GM18858 (cell line): ENCODE data around the gene CD274.
"Not testable (repeated sequence)": the region's sequence is repeated elsewhere in the genome, so short reads cannot be mapped to it uniquely, and the experiment has no call there.

Source experiments
- ATAC-seq: cut with Tn5 transposase; IDR thresholded peaks from one replicate; pipeline ENCODE4 v1.9.1; 2021; ENCODE audit not compliant: unreplicated experiment

The CD274 gene

GRCh38 chr9:5460157-5460556, 9.8 kb downstream of the CD274 start:
- no peak for ATAC-seq

DNA sequence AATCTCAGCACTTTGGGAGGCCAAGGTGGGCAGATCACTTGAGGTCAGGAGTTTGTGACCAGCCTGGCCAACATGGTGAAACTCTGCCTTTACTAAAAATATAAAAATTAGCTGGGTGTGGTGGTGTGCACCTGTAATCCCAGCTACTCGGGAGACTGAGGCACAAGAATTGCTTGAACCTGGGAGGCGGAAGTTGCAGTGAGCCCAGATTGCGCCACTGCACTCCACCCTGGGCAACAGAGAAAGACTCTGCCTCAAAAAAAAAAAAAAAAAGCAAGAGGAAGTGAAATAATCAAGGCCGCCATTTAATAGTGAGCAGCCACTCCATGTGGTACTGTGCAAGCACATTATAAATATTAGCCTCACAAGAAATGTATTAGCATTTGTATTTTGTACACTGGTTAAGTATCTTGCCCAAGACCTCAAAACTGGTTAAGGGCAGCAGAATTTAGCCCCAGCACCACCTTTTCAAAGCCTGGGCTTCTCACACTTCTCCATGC, 14.5 kb downstream of the CD274 start:
- not testable (repeated sequence) for ATAC-seq

DNA sequence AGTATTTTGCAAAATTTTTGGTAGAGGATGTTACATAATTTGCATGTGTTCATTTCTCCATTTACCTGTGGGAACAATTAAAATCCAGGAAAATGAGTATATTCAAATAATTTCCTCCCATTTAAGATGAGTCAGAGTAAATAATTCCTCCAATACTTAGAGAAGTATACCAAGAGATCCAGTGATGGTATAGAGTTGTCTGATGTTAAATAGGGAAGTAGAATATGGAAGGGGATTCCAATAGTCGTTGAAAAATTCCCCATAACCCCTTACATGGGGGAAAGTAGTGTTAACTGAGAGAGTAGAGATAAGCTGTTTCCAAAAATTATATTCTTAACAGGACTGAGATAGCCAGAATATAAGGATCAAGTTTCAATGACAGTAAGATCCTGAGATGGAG, 15.7 kb downstream of the CD274 start:
- no peak for ATAC-seq

DNA sequence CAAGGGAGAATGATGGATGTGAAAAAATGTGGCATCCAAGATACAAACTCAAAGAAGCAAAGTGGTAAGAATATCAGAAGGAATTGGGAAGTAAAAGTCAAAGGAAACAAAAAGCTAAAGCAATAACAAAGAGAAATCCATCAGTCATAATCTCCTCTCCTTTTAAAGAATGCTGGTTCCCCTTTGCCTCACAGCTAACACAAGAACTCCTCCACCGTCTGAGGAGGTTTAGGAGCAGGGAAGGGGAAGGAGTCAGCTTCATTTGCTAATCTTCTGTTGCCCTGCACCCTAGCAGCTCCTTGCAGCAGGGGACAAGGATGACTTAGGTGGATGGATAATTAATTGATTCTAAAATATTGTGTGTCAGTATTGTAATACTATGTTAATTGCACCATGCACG, 16.4 kb downstream of the CD274 start:
- ATAC-seq: no peak

GRCh38 chr9:5468850-5469249, 18.5 kb downstream of the CD274 start:
- ATAC-seq: no peak

- ATAC-seq: no peak
Observed at GRCh38 chr9:5470122-5470521, 19.8 kb downstream of the CD274 start.

DNA sequence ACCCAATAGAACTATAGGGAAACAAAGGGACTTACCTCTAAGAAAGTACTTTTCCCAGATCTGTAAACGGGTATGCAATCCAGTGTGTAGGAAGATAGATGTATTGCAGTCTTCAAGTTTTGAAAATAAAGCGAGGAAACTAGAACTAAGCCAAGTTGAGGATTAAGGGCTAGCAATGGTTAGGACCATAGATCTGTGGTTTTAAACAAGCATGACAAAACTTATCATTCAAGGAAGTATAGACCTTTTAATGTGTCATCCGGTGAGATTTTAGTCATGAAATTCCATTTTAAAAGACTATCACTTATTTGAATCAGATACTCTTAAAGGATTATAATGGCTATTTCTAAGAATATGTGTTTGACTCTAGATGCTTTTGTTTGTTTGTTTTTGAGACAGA, 20.5 kb downstream of the CD274 start:
- no peak for ATAC-seq

DNA sequence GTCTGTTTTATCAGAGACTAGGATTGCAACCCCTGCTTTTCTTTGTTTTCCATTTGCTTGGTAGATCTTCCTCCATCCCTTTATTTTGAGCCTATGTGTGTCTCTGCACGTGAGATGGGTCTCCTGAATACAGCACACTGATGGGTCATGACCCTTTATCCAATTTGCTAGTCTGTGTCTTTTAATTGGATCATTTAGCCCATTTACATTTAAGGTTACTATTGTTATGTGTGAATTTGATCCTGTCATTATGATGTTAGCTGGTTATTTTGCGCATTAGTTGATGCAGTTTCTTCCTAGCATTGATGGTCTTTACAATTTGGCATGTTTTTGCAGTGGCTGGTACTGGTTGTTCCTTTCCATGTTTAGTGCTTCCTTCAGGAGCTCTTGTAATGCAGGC, 25.3 kb downstream of the CD274 start:
- ATAC-seq: not testable (repeated sequence)

GRCh38 chr9:5478206-5478605, 27.9 kb downstream of the CD274 start:
- peak; percentile 43 for ATAC-seq

DNA sequence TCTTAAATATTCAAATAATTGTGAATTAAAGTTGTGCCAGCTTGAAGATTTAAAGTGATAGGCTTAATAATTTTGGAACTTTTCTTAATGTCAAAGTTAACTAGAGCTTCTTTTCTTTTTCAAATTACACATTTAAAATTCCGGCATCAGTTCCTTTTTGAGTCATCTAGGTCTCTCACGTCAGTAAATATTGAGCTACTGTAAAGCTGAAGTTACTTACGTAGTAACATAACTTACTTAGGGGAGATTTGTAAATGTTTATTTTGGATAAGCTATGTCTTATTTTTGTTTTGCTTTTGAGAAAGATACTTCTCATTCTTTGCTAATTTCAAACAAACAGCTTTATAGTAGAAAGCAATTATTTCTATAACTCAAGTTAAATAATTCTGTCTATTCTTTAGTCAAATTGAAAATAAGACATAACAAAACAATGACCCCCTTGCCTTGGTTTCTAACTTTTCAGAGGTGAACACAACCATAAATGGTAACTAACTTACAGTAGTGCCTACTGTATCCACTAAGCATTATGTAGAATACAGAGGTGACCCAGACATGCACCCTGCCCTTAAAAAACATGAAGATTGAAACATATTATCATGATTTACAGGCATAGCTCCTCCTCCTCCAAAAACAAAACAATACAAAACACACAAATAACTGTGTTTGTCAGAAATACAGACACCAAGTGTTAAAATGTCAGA, 29.8 kb downstream of the CD274 start:
- ATAC-seq: peak; percentile 36

- ATAC-seq: no peak
Observed at GRCh38 chr9:5480919-5481318, 30.6 kb downstream of the CD274 start.

GRCh38 chr9:5481322-5482040, 31.1 kb downstream of the CD274 start:
- ATAC-seq: no peak

DNA sequence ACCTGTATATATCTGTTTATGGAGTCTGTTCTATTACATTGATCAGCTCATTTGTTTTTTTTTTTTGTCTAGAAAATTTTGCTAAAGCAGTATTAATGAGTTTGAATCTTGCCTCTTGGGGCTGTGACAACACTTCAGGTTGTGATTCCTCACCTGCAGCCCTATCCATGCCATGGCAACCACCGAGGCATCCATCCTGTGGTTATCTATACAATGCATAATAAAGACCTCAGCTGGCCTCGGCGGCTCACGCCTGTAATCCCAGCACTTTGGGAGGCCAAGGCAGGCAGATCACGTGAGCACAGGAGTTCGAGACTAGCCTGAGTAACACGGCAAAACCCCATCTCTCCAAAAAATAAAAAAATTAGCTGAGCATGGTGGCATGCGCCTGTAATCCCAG, 31.9 kb downstream of the CD274 start:
- no peak for ATAC-seq

DNA sequence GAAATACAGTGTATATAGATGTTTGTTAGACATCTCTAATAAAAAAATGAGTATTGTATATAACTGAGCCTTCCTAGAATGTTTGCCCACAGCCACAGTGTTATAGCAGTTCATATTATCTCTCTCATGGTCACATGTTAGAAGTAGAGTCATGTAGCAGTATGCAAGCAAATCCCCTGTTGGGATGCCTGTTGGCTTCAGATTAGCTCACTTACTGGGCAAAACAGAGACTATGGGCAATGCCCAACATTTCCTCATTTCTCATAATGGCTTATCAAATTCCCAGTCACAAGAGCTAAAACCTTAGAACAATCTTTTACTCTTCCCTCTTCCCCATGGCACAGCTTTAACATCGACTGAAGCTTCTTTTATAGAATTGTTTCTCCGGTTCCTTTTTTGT, 33.0 kb downstream of the CD274 start:
- no peak for ATAC-seq

- no peak for ATAC-seq
Observed at GRCh38 chr9:5485378-5486085, 35.2 kb downstream of the CD274 start.

DNA sequence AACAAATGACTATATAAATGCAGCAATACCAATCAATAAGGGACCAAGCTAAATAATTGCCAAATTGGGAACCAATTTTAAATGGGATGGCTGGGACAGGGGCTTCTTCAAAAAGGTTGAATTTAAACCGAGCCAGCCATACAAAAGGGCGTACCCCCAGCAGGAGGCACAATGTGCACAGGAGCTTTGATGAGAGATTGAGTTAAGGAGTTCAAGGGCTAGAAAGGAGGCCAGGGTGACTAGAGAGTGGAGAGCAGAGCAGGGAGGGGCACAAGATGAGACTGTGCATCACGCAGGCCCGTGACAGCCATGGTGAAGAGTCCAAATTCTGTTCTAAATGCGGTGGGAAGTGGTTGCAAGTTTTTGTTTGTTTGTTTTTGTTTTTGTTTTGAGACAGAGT, 36.6 kb downstream of the CD274 start:
- ATAC-seq: no peak

GRCh38 chr9:5488221-5489008, 38.1 kb downstream of the CD274 start:
- ATAC-seq: no peak

DNA sequence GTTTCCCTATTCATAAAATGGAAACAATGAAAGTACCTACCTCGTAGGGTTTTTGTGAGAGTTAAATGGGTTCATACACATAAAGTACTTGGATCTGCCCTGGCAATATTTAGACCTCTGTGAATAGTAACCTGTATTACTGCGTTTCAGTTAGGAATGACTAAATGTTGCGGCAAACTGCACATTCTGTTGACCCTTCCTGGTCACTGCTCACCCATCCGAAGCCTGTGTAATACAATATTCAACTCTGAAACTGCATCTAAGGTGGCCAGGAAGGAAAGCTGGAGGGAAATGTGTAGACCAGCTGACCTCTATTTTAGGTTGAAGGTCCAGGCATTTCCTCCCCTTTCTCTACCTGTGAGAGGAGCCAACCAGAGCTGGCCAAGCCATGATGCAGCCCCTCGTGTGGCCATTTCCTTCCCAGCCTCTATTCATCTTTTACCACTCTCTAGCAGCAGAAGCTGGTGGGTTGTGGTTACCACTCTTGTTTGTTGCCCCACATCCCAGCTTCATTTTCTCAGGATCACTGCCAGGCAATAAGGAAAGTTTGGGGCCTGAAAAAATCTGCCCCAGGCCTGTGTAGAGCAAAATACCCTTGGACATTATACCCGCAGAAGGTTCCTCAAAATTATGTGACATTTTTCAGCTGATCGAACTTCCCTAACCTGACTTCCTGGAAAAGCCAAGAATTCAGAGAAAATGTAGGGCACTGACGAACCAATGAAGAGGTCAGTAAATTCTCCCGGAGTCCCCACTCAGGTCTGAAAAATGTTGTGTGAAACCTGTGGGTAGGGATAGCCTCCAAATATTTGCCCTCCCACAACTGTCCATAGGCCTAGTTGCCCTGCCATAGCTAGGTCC, 39.5 kb downstream of the CD274 start:
- no peak for ATAC-seq

DNA sequence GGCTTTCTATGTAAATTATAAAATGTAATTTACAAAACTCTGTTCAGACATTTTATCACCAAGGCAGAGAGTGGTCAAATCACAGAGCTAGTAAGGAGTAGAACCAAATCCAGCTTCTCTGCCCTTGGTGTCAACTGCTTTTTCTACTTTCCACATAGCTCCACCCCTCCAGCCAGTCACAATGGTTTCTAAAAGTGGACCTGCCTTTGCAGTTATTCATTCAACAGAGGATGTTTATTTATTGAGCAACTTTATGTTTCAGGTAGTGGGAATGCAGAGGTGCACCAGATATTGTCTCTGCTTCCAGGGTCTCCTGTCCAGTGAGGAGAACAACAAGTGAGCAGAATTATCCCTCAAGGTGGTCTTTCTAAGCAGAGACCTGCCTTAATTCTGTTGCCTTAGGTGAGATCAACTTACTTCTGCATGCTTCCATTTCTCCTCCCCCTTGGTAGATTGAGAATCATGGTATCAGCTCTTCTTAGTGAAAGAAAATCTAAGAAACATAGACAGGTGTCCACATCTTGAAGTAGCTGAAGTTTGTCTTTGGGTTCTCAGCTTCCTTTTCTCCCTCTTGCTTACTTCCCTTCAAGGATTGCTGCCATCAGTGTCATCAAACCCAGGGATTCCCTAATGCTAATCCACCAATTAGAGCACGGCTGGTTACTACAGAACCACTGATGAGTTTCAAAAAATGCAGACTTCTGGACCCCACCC, 42.8 kb downstream of the CD274 start:
- no peak for ATAC-seq
